Activated CD4-positive, alpha-beta T cell treated with anti-CD3 and anti-CD28 coated beads, Interleukin-2, amount 10 ng/mL, durations not matched to agents 7 days and 5 days (primary cell): ENCODE data around the gene CDC16. TPM values are rescaled to one million over a fixed set of nuclear protein-coding genes. Genes with fewer than 3 reads are reported as not detected.
A peak's percentile ranks its signal among the peaks of the same experiment; 100 is the strongest.

Experiments
- CTCF ChIA-PET: fragments of 350-600 bp; sonication (Branson Sonifier 250); formaldehyde crosslinking; loops from one replicate; lab custom pipeline; 2021; ENCODE audit warnings: antibody characterized with exemption; lab: Charles Lee
- POLR2A ChIA-PET: fragments of 350-600 bp; sonication (Branson Sonifier 250); formaldehyde crosslinking; loops from one replicate; lab custom pipeline; 2021; ENCODE audit warnings: antibody characterized with exemption; lab: Charles Lee
- DNase-seq: peaks from one replicate; pipeline ENCODE4 v3.0.0-alpha.2; 2020
- H3K27ac Mint-ChIP-seq: one replicate; pipeline ENCODE4 v1.8.0; 2021; ENCODE audit warnings: mild to moderate bottlenecking, moderate library complexity, mixed read lengths
- H3K27me3 Mint-ChIP-seq: one replicate; pipeline ENCODE4 v1.8.0; 2021; ENCODE audit warnings: mixed read lengths
- H3K36me3 Mint-ChIP-seq: one replicate; pipeline ENCODE4 v1.8.0; 2021; ENCODE audit warnings: low read depth, mixed read lengths
- H3K4me1 Mint-ChIP-seq: one replicate; pipeline ENCODE4 v1.8.0; 2021; ENCODE audit warnings: mixed read lengths
- H3K4me3 Mint-ChIP-seq: one replicate; pipeline ENCODE4 v1.8.0; 2021; ENCODE audit warnings: mild to moderate bottlenecking, moderate library complexity, mixed read lengths
- H3K9me3 Mint-ChIP-seq: one replicate; pipeline ENCODE4 v1.8.0; 2021; ENCODE audit warnings: mixed read lengths
- microRNA-seq: library from miRNA; unstranded; fragments of <30 nt; microRNA quantifications from one replicate; pipeline ENCODE4 v1.2.0, GENCODE V29; 2021; ENCODE audit warnings: borderline microRNAs expressed, borderline replicate concordance
- total RNA-seq, 2 experiments: library from RNA; stranded (reverse); gene quantifications; one replicate each; pipeline ENCODE4 v1.2.3, GENCODE V29; 2021

CDC16 gene
- total RNA-seq, 2 experiments from 2014 or later = 81.6 to 85.4 TPM

GRCh38 chr13:114314074-114314912 lies 79.6 kb downstream of the CDC16 start, which contains the start of gene CHAMP1:
Gene CHAMP1 (plus strand): TSS chr13:114314503. CDS start chr13:114323843, 9,340 bp downstream.
- H3K4me1 Mint-ChIP-seq = peaks cover 45% of the 10 kb centered on the region
- no peaks in the 10 kb centered on the region for H3K27me3 Mint-ChIP-seq
- H3K36me3 Mint-ChIP-seq = peaks cover 20% of the 10 kb centered on the region
- CTCF ChIA-PET = interaction anchor here (1.0 kb wide), 1 partner anchor 22 kb away, joined by 6 read pairs; no protein-coding TSS in a partner anchor
- POLR2A ChIA-PET = no interaction called here
- DNase-seq = peak; percentile 93
- H3K27ac Mint-ChIP-seq = peak within 1 kb of the TSS; percentile 94
- no peaks in the 10 kb centered on the region for H3K9me3 Mint-ChIP-seq
- H3K4me3 Mint-ChIP-seq = peak within 1 kb of the TSS; percentile 91

GRCh38 chr13:114315074-114315785 lies 80.5 kb downstream of the CDC16 start:
- H3K4me1 Mint-ChIP-seq = peaks cover 55% of the 10 kb centered on the region
- peaks cover 28% of the 10 kb centered on the region for H3K36me3 Mint-ChIP-seq
- POLR2A ChIA-PET = no interaction called here
- CTCF ChIA-PET = no interaction called here
- DNase-seq = no peak
- H3K9me3 Mint-ChIP-seq = no peaks in the 10 kb centered on the region
- H3K27me3 Mint-ChIP-seq = no peaks in the 10 kb centered on the region
- peak overlapping the region; percentile 91 for H3K4me3 Mint-ChIP-seq
- H3K27ac Mint-ChIP-seq = peak overlapping the region; percentile 83

GRCh38 chr13:114318624-114319023 lies 83.9 kb downstream of the CDC16 start:
- ChIA-PET CTCF (interaction anchor here (0.7 to 1.5 kb wide), 3 partner anchors 10 to 17 kb away, joined by 3 read pairs; no protein-coding TSS in a partner anchor), POLR2A (no interaction called here)
- peaks cover 53% of the 10 kb centered on the region for H3K36me3 Mint-ChIP-seq
- H3K4me1 Mint-ChIP-seq = peaks cover 51% of the 10 kb centered on the region
- no peaks in the 10 kb centered on the region for H3K27me3 Mint-ChIP-seq
- no peaks in the 10 kb centered on the region for H3K9me3 Mint-ChIP-seq
- no peak overlapping the region for H3K27ac Mint-ChIP-seq
- H3K4me3 Mint-ChIP-seq = no peak overlapping the region
- DNase-seq = no peak

- DNase-seq = no peak
- no peaks in the 10 kb centered on the region for H3K9me3 Mint-ChIP-seq
- CTCF ChIA-PET = interaction anchor here (1.1 to 1.5 kb wide), 2 partner anchors 9 to 16 kb away, joined by 3 read pairs; no protein-coding TSS in a partner anchor
- H3K4me1 Mint-ChIP-seq = peaks cover 47% of the 10 kb centered on the region
- H3K27me3 Mint-ChIP-seq = no peaks in the 10 kb centered on the region
- no peak overlapping the region for H3K4me3 Mint-ChIP-seq
- POLR2A ChIA-PET = no interaction called here
- peaks cover 59% of the 10 kb centered on the region for H3K36me3 Mint-ChIP-seq
- peak overlapping the region; percentile 47 for H3K27ac Mint-ChIP-seq
These were observed 84.8 kb downstream of the CDC16 start for GRCh38 chr13:114319441-114319913.

GRCh38 chr13:114320065-114320464 lies 85.4 kb downstream of the CDC16 start:
- Mint-ChIP-seq H3K36me3 (peaks cover 61% of the 10 kb centered on the region), H3K4me1 (peaks cover 47% of the 10 kb centered on the region), H3K9me3 (no peaks in the 10 kb centered on the region), H3K27ac (peak overlapping the region; percentile 47), H3K27me3 (no peaks in the 10 kb centered on the region), H3K4me3 (no peak overlapping the region)
- ChIA-PET POLR2A (no interaction called here), CTCF (interaction anchor here (1.5 kb wide), 1 partner anchor 17 kb away, joined by 3 read pairs; no protein-coding TSS in a partner anchor)
- no peak for DNase-seq

- Mint-ChIP-seq H3K27me3 (no peaks in the 10 kb centered on the region), H3K27ac (no peak overlapping the region), H3K4me1 (peaks cover 49% of the 10 kb centered on the region), H3K36me3 (peaks cover 66% of the 10 kb centered on the region), H3K9me3 (no peaks in the 10 kb centered on the region), H3K4me3 (no peak overlapping the region)
- CTCF ChIA-PET = interaction anchor here (1.5 kb wide), 1 partner anchor 39 kb away, joined by 3 read pairs; the partner anchor contains the start of gene UPF3A
- DNase-seq = no peak
- POLR2A ChIA-PET = no interaction called here
These were observed 86.6 kb downstream of the CDC16 start for GRCh38 chr13:114321256-114321655.

Small RNAs within 50 kb of the gene (microRNA-seq; reads per million reads assigned to microRNA genes)
- not detected for gene MIR4502
- gene MIR548AR = not detected

Other genes with a start within 250 kb of the CDC16 start
- gene RASA3, start 102.3 kb upstream of the CDC16 start, total RNA-seq = 100 to 1,000 TPM; 114 to 115 TPM
- gene CFAP97D2, start 55.6 kb upstream of the CDC16 start, total RNA-seq = not detected
- gene UPF3A, start 46.7 kb downstream of the CDC16 start, total RNA-seq = 10 to 100 TPM; 55.1 to 62.1 TPM
- gene CHAMP1, start 79.6 kb downstream of the CDC16 start, total RNA-seq = 10 to 100 TPM; 31.9 to 34.8 TPM